Measurements from ENCODE around the gene PLEKHG1.

PLEKHG1 gene

DNA sequence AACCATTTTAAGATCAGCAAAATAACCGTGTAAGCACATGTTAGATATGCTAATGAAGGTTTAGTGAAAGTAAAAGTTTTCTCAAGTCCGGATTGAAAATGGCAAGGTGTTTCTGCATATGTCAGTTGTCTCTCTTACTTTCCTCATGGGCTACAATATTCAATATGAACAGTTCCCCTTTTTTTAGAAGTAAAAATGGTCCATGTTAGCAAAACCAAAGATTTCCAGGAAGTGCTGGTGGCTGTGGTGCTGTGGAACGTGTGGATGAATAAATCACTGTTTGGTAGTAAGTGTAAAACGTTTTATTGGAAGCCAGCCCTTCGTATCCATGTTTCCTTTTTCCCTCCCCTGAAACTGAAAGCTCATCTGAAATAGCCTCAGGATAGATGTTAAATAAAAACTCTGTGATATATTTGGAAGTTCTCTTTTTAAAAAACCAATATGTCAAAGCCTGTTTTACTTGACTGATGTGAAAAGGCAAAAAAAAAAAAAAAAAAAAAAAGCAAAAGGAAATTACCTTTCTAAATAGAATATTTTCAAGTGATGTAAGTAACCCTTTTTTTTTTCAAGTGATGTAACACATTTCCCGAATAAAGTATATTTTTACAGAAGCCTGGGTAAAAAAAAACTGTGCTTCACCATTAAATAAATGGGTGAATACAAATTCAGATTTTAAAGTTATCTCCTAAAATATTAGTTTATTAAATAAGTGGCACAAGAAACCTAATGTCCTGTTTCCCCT lies 41.9 kb downstream of the PLEKHG1 start:
- DNase-seq = peak; percentile 50

DNA sequence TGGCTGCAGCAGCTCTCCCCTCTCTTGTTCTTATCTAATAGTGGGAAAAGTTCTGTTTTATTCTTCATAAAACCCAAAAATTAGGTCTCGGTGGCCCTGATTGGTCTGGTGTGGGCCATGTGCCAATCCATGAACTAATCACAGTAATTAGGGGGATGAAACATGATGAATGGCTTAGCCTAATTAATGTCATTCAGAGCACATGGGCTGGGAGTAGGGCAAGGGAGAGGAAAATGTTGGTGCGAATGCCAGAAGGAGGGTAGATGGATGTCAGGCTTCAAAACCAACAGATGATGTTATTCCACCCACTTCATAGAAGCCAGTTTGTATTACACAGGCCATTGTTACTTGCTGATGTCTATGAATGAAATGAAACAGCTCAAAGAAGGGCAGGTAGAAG lies 46.5 kb downstream of the PLEKHG1 start:
- no peak for DNase-seq

GRCh38 chr6:150647051-150647450 lies 47.4 kb downstream of the PLEKHG1 start:
- DNase-seq = no peak

Measured in MV-4-11 (cell line).